HPDE6-E6E7 (cell line): ENCODE data around the gene HBS1L.

Experiments used
- DNase-seq: peaks from one replicate; pipeline ENCODE4 v3.0.0; 2011; ENCODE audit warnings: missing footprints; ENCODE audit errors: extremely low spot score

The HBS1L gene

GRCh38 chr6:135037541-135037940, 17.1 kb downstream of the HBS1L start:
- DNase-seq = no peak

- DNase-seq = no peak
Measured at GRCh38 chr6:135036731-135037420, 17.7 kb downstream of the HBS1L start.

- no peak for DNase-seq
Measured at GRCh38 chr6:135033238-135033637, 21.4 kb downstream of the HBS1L start.

- no peak for DNase-seq
Measured at GRCh38 chr6:135030532-135031178, 24.0 kb downstream of the HBS1L start.

GRCh38 chr6:135030056-135030473, 24.6 kb downstream of the HBS1L start:
- DNase-seq = no peak

- DNase-seq = no peak
Measured at GRCh38 chr6:135025775-135026174, 28.8 kb downstream of the HBS1L start.

GRCh38 chr6:135025175-135025574, 29.4 kb downstream of the HBS1L start:
- DNase-seq = no peak

- no peak for DNase-seq
Measured at GRCh38 chr6:135022050-135022697, 32.4 kb downstream of the HBS1L start.

- no peak for DNase-seq
Measured at GRCh38 chr6:135021310-135022049, 33.1 kb downstream of the HBS1L start.

- no peak for DNase-seq
Measured at GRCh38 chr6:135018941-135019340, 35.7 kb downstream of the HBS1L start.

GRCh38 chr6:135018052-135018451, 36.6 kb downstream of the HBS1L start:
- no peak for DNase-seq

GRCh38 chr6:135014353-135014832, 40.2 kb downstream of the HBS1L start:
- DNase-seq = no peak

GRCh38 chr6:135013211-135013610, 41.4 kb downstream of the HBS1L start:
- DNase-seq = no peak

- no peak for DNase-seq
Measured at GRCh38 chr6:135012764-135013163, 41.9 kb downstream of the HBS1L start.

GRCh38 chr6:135012349-135012748, 42.3 kb downstream of the HBS1L start:
- no peak for DNase-seq

GRCh38 chr6:135008941-135009290, 45.7 kb downstream of the HBS1L start:
- DNase-seq = no peak

- DNase-seq = no peak
Measured at GRCh38 chr6:135008072-135008940, 46.3 kb downstream of the HBS1L start.

GRCh38 chr6:135006386-135006914, 48.2 kb downstream of the HBS1L start:
- no peak for DNase-seq

GRCh38 chr6:135004399-135004798, 50.2 kb downstream of the HBS1L start:
- no peak for DNase-seq

- no peak for DNase-seq
Measured at GRCh38 chr6:135002974-135003703, 51.5 kb downstream of the HBS1L start.
